RWPE1 (cell line): ENCODE results near the gene SLC38A10.

Source experiments
- CTCF ChIA-PET: fragments of 350-600 bp; sonication (Branson Sonifier 250); formaldehyde crosslinking; extraction: SDS; loops from one replicate; lab custom pipeline; 2021; lab: Yijun Ruan, JAX
- POLR2A ChIA-PET: fragments of 400-600 bp; formaldehyde crosslinking; extraction: SDS; loops from one replicate; lab custom pipeline; 2020; ENCODE audit warnings: antibody characterized with exemption; ENCODE audit not compliant: low non-redundant PET; lab: Yijun Ruan, JAX
- DNase-seq: peaks from one replicate; pipeline ENCODE4 v3.0.0; 2012; ENCODE audit warnings: low spot score
- H3K27ac ChIP-seq: fragments of 450-650 bp; 2 replicates; pipeline ENCODE4 v1.5.1; 2017
- TF ChIP-seq, protein P1 (sequence below): fragments of 450-650 bp; conservative IDR thresholded peaks from 2 replicates; pipeline ENCODE4 v1.5.1; 2017; ENCODE audit warnings: low read depth, mild to moderate bottlenecking

Gene SLC38A10

DNA sequence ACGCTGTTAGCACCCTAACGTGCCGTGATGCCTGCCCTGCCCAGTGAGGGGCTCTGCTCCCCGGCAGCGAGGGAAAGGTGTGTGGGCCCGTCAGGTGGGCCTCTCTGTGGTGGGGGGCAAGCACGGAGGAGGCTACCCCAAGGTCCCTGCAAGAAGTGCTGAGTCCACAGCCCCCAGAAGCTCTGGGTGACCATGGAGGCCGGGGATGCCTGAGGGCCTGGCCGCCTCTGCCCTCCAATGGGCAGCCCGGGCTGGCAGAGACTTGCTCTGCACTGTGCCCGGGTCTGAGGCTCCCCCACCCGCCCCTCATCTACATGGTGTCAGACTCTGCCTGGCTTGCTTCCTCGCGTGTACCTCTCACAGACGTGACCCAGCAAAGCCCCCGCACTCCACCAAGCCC is 12.2 kb downstream of the SLC38A10 start:
- 0 out of 2 replicates have a peak overlapping the region, but pooled peaks have one; percentile 2 for H3K27ac ChIP-seq
- ChIA-PET CTCF (no interaction called here), POLR2A (no interaction called here)
- TF ChIP-seq, protein P1, sequence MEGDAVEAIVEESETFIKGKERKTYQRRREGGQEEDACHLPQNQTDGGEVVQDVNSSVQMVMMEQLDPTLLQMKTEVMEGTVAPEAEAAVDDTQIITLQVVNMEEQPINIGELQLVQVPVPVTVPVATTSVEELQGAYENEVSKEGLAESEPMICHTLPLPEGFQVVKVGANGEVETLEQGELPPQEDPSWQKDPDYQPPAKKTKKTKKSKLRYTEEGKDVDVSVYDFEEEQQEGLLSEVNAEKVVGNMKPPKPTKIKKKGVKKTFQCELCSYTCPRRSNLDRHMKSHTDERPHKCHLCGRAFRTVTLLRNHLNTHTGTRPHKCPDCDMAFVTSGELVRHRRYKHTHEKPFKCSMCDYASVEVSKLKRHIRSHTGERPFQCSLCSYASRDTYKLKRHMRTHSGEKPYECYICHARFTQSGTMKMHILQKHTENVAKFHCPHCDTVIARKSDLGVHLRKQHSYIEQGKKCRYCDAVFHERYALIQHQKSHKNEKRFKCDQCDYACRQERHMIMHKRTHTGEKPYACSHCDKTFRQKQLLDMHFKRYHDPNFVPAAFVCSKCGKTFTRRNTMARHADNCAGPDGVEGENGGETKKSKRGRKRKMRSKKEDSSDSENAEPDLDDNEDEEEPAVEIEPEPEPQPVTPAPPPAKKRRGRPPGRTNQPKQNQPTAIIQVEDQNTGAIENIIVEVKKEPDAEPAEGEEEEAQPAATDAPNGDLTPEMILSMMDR: no peak
- DNase-seq: no peak

DNA sequence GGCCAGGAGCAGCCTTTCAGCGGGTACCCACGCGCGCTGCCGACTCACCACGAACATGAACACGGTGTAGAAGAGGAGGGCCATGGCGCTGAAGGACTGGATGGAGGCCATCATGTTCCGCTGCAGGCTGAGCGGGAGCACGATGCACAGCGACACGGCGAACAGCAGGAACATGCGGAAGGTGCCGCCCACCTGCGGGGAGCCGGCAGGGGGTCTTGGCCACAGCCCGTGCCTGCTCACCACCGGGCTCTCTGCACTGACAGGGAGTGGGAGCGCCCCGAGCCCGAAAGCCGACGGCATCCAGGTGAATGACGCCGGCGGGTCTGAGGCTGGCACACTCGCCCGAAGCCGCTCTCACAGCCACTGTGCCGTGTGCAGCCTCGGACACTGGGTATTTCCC is 13.0 kb downstream of the SLC38A10 start:
- TF ChIP-seq, protein P1: no peak
- ChIA-PET CTCF (no interaction called here), POLR2A (no interaction called here)
- no peak for DNase-seq
- no peak overlapping the region for H3K27ac ChIP-seq

DNA sequence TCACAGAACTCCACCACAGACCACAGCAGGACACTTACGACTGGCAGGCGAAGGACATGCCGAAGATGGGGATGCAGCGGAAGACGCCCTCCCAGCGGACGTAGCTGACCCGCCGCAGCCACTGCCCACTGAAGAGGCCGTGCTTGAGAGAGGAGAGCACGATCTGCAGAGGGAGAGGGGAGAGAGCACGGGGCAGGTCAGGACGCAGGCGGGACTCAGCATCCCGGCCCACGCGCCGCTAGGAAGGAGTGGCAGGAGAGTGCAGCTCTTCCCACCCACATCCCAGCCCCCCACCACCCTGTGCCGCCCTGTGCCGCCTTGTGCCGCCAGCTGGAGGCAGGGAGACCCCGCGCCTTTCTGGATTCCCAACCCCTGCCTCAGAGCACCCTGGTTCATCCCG is 14.5 kb downstream of the SLC38A10 start:
- peak overlapping the region; percentile 24 for H3K27ac ChIP-seq
- ChIA-PET POLR2A (no interaction called here), CTCF (no interaction called here)
- TF ChIP-seq, protein P1: no peak
- DNase-seq: no peak

DNA sequence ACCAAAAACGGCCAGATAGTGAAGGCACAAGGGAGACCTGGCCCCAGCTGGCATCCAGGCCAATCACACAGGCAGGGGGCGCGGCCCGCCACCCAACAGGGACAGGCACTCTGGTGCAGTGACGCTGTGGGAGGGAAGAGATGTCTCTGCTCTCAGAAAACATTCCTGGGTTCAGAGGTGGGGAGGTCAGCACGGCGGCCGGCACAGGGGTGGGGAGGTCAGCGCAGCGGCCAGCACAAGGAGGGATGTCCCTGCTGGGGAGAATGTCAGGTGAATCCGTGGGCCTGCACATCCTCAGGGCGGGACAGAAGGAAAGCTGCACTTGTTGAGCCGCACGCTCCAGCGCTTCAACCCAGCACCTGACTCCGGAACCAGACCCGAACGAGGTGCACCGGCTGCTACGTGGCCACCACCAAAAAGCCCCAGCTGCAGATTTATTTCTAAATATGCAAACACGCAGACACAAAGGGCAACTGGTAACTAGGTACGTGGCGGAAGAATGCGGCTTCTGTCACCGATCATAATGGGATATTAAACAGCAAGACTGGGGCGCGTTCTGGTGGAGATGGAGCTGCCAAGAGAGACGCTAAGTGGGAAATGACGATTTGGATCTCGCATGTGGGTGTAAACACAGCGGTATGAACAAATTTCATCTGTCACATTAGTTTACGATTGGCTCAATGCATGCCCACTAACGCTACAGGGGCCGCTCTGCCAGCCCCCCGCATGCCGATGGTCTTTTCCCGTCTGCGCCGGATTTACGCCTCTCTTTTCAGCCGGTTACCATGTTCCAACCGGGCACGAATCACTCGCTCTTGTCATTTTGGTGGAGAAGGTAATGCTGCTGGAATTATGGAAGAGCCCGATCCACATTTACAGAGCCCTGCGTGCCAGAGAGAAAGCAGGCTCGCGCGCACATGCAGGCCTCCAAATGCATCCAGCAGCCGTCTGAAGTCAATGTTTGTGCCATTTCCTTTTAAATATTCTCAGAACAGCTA is 15.5 kb downstream of the SLC38A10 start:
- TF ChIP-seq, protein P1: no peak

DNA sequence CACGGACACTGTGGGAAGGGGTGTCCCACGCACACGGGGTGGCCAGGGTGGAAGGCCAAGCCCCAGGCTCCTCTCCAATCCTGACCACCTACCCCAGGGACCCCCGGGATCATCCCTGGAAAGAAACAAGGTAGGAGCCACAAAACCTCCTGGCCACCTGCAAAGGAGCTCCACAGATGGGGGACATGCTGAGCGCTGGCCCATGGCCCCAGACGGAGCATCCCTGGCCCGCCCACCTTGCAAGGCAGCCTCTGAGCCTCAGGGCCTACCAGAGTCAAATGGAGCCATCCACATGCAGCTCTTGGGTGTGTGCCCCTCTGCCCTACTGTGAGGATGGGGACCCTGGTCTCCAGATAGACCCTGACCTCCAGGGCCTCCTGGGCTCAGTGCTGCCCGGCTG is 16.3 kb downstream of the SLC38A10 start:
- no peak for DNase-seq
- TF ChIP-seq, protein P1: no peak
- no peak overlapping the region; the same call in 1 of the 2 replicates for H3K27ac ChIP-seq
- ChIA-PET POLR2A (no interaction called here), CTCF (no interaction called here)

More for the DNA sequence above, 15.5 kb downstream of the SLC38A10 start:
- ChIA-PET POLR2A (no interaction called here), CTCF (interaction anchor here (0.6 to 0.7 kb wide), 2 partner anchors 36 to 101 kb away, joined by 3 read pairs; no protein-coding TSS in a partner anchor)
- DNase-seq: no peak
- H3K27ac ChIP-seq: peak overlapping the region; percentile 24

DNA sequence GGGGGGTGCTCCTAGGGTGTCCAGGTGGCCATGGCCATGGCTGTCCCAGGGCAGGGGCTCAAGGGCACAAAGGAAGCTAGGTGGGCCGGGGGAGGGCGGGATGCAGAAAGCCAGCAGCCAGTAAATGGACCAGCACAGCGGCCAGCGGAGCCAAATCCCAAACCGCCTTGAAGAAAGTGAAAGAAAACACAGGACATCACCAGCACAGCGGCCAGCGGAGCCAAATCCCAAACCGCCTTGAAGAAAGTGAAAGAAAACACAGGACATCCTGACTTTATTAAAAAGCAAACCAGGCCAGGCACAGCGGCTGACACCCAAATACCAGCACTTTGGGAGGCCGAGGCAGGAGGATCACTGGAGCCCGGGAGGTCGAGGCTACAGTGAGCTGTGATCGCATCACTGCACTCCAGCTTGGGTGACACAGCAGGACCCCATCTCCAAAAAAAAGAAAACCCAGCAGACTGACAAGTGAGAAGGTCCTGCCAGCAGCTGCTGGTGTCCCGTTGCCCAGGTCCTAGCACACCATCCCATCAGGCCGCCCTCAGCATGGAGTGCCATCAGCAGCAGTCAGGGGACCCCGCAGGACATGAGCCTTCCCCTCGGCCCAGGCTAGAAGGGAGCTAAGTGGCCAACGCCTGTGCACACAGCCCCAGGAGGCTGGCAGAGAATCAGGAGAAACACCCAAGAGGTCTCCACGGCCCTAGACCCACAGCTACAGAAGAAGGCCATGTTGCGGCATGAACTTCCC is 17.0 kb downstream of the SLC38A10 start:
- TF ChIP-seq, protein P1: no peak
- peak overlapping the region; percentile 8 for H3K27ac ChIP-seq
- CTCF ChIA-PET: interaction anchor here (0.5 kb wide), 1 partner anchor 350 kb away, joined by 3 read pairs; no protein-coding TSS in a partner anchor
- no peak for DNase-seq
- POLR2A ChIA-PET: no interaction called here
